AG10803 (cell line): ENCODE measurements around the gene OR10A5.
"Not testable (repeated sequence)": the region's sequence is repeated elsewhere in the genome, so short reads cannot be mapped to it uniquely, and the experiment has no call there.

ENCODE experiments used
- DNase-seq: peaks from one replicate; pipeline ENCODE4 v3.0.0; 2010; ENCODE audit warnings: low read depth
- H3K4me3 ChIP-seq: 2 replicates; pipeline ENCODE4 v1.5.1; 2011; ENCODE audit warnings: mild to moderate bottlenecking, low read length, control low read depth
- CTCF ChIP-seq: conservative IDR thresholded peaks from 2 replicates; pipeline ENCODE4 v1.5.1; 2011; ENCODE audit warnings: mild to moderate bottlenecking, low read length, control low read depth, inconsistent platforms

The OR10A5 gene

GRCh38 chr11:6871278-6871677 lies 25.8 kb downstream of the OR10A5 start:
- TF ChIP-seq CTCF: no peak
- no peak overlapping the region for H3K4me3 ChIP-seq
- no peak for DNase-seq

- no peak for TF ChIP-seq CTCF
- H3K4me3 ChIP-seq: no peak overlapping the region
- no peak for DNase-seq
These were observed 30.3 kb downstream of the OR10A5 start for GRCh38 chr11:6875761-6876160.

- DNase-seq: no peak
- no peak within 1 kb of the TSS for H3K4me3 ChIP-seq
- no peak for TF ChIP-seq CTCF
These were observed 30.8 kb downstream of the OR10A5 start, which contains the start of gene OR10A4 for GRCh38 chr11:6876325-6876724. Gene OR10A4 (plus strand): TSS chr11:6876625. CDS start chr11:6876648, 23 bp downstream.

- TF ChIP-seq CTCF: no peak
- no peak for DNase-seq
- no peak overlapping the region for H3K4me3 ChIP-seq
These were observed 31.4 kb downstream of the OR10A5 start for GRCh38 chr11:6876914-6877313.

GRCh38 chr11:6882751-6883150 lies 37.3 kb downstream of the OR10A5 start:
- no peak for TF ChIP-seq CTCF
- no peak for DNase-seq
- H3K4me3 ChIP-seq: no peak overlapping the region

- H3K4me3 ChIP-seq, DNase-seq: not testable (repeated sequence)
These were observed 42.2 kb downstream of the OR10A5 start for GRCh38 chr11:6887711-6888110.

GRCh38 chr11:6888830-6889229 lies 43.3 kb downstream of the OR10A5 start:
- DNase-seq: no peak
- TF ChIP-seq CTCF: no peak
- no peak overlapping the region for H3K4me3 ChIP-seq

- DNase-seq: no peak
- no peak overlapping the region for H3K4me3 ChIP-seq
- TF ChIP-seq CTCF: no peak
These were observed 44.4 kb downstream of the OR10A5 start for GRCh38 chr11:6889835-6890234.
